ENCODE results near the gene ACAA2.

DNA sequence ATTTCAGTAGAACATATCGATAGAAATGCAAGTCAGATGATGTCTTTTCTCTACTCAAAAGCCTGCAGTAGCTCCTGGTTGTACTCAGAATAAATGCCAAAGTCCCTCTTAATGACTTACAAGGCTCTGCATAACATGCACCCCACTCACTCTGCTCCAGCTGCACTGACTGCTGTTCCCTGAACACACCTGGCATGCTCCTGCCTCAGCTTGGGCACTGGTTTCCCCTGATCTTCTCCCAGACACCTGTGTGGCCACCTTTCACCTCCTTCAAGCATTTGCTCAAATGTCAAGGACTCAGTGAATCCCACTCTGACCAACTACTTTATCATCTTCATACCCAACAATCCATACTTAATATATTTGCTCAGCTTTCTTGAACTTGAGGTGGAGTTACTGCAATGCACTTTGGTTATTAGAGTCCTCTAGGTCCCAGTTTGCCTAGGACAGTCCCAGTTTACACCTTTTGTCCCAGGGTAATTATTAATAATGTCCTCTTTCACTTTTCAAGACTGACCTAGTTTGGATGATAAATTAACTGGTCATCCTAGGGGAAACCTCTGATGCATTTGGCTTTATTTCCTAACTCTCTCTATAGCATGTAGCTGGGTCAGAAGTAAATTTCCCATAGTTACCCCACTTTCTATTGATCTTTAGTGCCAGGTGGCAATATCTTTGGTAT is 44.1 kb downstream of the ACAA2 start:
- TF ChIP-seq POLR2AphosphoS5 (IDR thresholded peaks at IDR 0.05; ENCODE audit: low read depth, low read length) (no peak), EZH2 (IDR thresholded peaks at IDR 0.05) (no peak), FOSL1 (IDR thresholded peaks at IDR 0.05; ENCODE audit: low read depth) (no peak), SIN3A (IDR thresholded peaks at IDR 0.05; ENCODE audit: low read depth) (no peak), POLR2A (IDR thresholded peaks at IDR 0.05; ENCODE audit: borderline replicate concordance, extremely low read depth, insufficient read depth, insufficient read length) (no peak), CEBPB (IDR thresholded peaks at IDR 0.05; ENCODE audit: low read depth) (no peak), YY1 (IDR thresholded peaks at IDR 0.05; ENCODE audit: extremely low read depth, insufficient replicate concordance, low read depth, low read length) (no peak)
- TF ChIP-seq, protein P1, sequence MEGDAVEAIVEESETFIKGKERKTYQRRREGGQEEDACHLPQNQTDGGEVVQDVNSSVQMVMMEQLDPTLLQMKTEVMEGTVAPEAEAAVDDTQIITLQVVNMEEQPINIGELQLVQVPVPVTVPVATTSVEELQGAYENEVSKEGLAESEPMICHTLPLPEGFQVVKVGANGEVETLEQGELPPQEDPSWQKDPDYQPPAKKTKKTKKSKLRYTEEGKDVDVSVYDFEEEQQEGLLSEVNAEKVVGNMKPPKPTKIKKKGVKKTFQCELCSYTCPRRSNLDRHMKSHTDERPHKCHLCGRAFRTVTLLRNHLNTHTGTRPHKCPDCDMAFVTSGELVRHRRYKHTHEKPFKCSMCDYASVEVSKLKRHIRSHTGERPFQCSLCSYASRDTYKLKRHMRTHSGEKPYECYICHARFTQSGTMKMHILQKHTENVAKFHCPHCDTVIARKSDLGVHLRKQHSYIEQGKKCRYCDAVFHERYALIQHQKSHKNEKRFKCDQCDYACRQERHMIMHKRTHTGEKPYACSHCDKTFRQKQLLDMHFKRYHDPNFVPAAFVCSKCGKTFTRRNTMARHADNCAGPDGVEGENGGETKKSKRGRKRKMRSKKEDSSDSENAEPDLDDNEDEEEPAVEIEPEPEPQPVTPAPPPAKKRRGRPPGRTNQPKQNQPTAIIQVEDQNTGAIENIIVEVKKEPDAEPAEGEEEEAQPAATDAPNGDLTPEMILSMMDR (IDR thresholded peaks at IDR 0.05 in 2 of 3, conservative IDR thresholded peaks at IDR 0.05 in 1 of 3; ENCODE audit: borderline replicate concordance in 1 of 3, insufficient read depth in 1 of 3, low read depth in 2 of 3, low read length in 2 of 3): no peak
- TF ChIP-seq, protein P2, sequence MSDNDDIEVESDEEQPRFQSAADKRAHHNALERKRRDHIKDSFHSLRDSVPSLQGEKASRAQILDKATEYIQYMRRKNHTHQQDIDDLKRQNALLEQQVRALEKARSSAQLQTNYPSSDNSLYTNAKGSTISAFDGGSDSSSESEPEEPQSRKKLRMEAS (IDR thresholded peaks at IDR 0.05): no peak
